GM23338 (cell line): ENCODE data around the gene TMA7.

ENCODE experiments used
- NANOG ChIP-seq: IDR thresholded peaks from 2 replicates; pipeline ENCODE4 v1.6.1; 2016; ENCODE audit warnings: antibody characterized with exemption, borderline replicate concordance
- POLR2AphosphoS5 ChIP-seq: IDR thresholded peaks from 2 replicates; pipeline ENCODE4 v1.6.1; 2016; ENCODE audit warnings: antibody characterized with exemption, low read depth

GRCh38 chr3:48446043-48446424 lies 6.0 kb downstream of the TMA7 start:
- TF ChIP-seq POLR2AphosphoS5, result no peak
- TF ChIP-seq NANOG, result no peak
